Thyroid gland (tissue), 4 donors: ENCODE data around the gene PALS1. TPM values are rescaled to one million over a fixed set of nuclear protein-coding genes. Genes with fewer than 3 reads are reported as not detected.

Experiments used
- DNase-seq, 2 donors: peaks; one replicate each; pipeline ENCODE4 v3.0.0-alpha.2; 2019
- H3K27ac ChIP-seq, 3 donors: fragments of 200-600 bp; sonication (generic); 1 replicate in 2 of 3; 2 replicates in 1 of 3; pipeline ENCODE4 v1.5.1; 2016 to 2019; ENCODE audit warnings: mild to moderate bottlenecking in 1 of 3, moderate library complexity in 1 of 3
- H3K27me3 ChIP-seq: fragments of 200-600 bp; sonication (generic); one replicate; pipeline ENCODE4 v1.5.1; 2019
- H3K36me3 ChIP-seq, 2 donors: fragments of 200-600 bp; sonication (generic); one replicate each; pipeline ENCODE4 v1.5.1; 2016 to 2019
- H3K4me1 ChIP-seq, 2 donors: fragments of 200-600 bp; sonication (generic); one replicate each; pipeline ENCODE4 v1.5.1; 2017 to 2019
- H3K4me3 ChIP-seq, 3 donors: fragments of 200-600 bp; sonication (generic); replicated peaks in 1 of 3; 1 replicate in 2 of 3; 2 replicates in 1 of 3; pipeline ENCODE4 v1.5.1; 2016; ENCODE audit warnings: mild to moderate bottlenecking in 1 of 3
- H3K9me3 ChIP-seq: fragments of 200-600 bp; sonication (generic); one replicate; pipeline ENCODE4 v1.5.1; 2017
- POLR2A ChIP-seq, 2 donors: fragments of 450-650 bp; IDR thresholded peaks; one replicate each; pipeline ENCODE4 v1.6.1; 2017; ENCODE audit warnings: antibody characterized with exemption in 2 of 2, mild to moderate bottlenecking in 2 of 2, moderate library complexity in 1 of 2
- WGBS, 2 donors: methylation state at CpG; one replicate each; pipeline ENCODE4 v1.1.5; 2017; 5-methylcytosine and 5-hydroxymethylcytosine counted together
- intact Hi-C: fragments of 100-400 bp; cut with DNase I; formaldehyde crosslinking; loops from one replicate; pipeline ENCODE4 v1.15.1; 2023
- total RNA-seq, 4 donors: library from RNA; depleted of rRNA; stranded (reverse); fragments of >200 nt; gene quantifications; one replicate each; pipeline ENCODE4 v1.2.3, GENCODE V29; 2016
- TF ChIP-seq, protein P1 (sequence below), 6 experiments: fragments of 200-600 bp in 3 of 6; fragments of 450-650 bp in 3 of 6; sonication (generic) in 3 of 6; IDR thresholded peaks; one replicate each; pipeline ENCODE4 v1.5.1; 2016 to 2019; ENCODE audit warnings: antibody characterized with exemption in 6 of 6, mild to moderate bottlenecking in 2 of 6, inconsistent platforms in 1 of 6, moderate library complexity in 1 of 6

The PALS1 gene
- total RNA-seq, 4 donors from 2014 or later: 62.6 to 88.4 (median 77.5) TPM

DNA sequence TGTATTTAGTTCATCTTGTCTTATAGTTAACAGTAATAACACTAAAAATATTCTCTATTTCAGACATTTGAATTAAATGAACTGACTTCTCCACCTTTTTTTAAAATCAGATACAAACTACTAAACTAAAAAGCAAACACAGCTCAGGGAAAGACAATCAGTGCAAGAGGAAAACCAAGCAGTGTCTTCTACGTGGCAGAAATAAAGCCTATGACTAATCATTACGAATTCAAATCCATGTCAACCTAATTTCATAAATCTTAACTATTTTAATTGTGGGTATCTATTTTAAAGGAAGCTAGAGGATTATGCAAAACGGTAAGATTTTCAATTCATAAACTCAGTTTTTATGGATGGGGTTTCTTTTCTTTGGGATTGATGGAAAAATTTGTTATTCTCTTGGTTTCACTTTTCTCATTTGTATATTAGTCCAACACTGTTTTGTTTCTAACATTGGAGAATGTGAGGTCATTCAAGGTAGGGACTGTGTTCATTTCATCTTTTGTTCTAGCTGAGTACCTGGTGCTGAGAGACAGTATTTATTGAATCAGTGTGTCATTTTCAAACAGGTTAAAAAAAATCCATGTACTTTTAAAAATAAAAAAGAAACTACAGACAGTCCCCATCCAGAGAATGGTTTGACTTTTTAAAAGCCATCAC lies 12.8 kb upstream of the PALS1 start:
- H3K4me1 ChIP-seq: peaks cover 4 to 13% of the 10 kb centered on the region in 2 donors
- no peaks in the 10 kb centered on the region for H3K27me3 ChIP-seq
- WGBS, 2 donors: 87 to 89% methylated on average over 3 of the region's 3 CpGs

DNA sequence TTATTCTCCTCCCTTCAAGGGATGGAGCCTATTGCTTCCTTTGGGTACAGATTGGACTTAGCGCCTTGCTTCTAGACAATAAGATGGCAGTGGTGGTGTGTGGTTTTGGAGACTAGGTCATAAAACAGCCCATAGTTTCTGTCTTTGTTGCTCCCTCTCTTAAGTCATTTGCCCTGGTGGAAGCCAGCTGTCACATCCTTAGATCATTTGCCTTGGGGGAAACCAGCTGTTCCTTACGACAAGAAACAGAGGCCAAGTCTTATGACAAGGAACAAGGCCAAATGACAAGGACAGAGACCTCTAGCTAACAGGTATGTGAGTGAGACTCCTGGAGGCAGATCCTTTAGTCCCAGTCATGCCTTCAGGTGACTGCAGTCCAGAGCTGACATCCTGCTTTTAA lies 9.2 kb upstream of the PALS1 start:
- 89 to 92% methylated on average over 2 of the region's 2 CpGs for WGBS, 2 donors
- TF ChIP-seq, protein P1, sequence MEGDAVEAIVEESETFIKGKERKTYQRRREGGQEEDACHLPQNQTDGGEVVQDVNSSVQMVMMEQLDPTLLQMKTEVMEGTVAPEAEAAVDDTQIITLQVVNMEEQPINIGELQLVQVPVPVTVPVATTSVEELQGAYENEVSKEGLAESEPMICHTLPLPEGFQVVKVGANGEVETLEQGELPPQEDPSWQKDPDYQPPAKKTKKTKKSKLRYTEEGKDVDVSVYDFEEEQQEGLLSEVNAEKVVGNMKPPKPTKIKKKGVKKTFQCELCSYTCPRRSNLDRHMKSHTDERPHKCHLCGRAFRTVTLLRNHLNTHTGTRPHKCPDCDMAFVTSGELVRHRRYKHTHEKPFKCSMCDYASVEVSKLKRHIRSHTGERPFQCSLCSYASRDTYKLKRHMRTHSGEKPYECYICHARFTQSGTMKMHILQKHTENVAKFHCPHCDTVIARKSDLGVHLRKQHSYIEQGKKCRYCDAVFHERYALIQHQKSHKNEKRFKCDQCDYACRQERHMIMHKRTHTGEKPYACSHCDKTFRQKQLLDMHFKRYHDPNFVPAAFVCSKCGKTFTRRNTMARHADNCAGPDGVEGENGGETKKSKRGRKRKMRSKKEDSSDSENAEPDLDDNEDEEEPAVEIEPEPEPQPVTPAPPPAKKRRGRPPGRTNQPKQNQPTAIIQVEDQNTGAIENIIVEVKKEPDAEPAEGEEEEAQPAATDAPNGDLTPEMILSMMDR (IDR thresholded peaks at IDR 0.05): no peak
- H3K27me3 ChIP-seq: no peaks in the 10 kb centered on the region
- peak overlapping the region; percentile 44 to 59 (median 51) for H3K27ac ChIP-seq
- DNase-seq: no peak
- H3K9me3 ChIP-seq: no peaks in the 10 kb centered on the region
- peaks cover 0 to 13% of the 10 kb centered on the region in 2 donors for H3K4me1 ChIP-seq
- intact Hi-C loops: loop anchor here (10.0 kb wide), 1 partner anchor 57 kb away; no protein-coding TSS in a partner anchor
- H3K36me3 ChIP-seq: no peaks in the 10 kb centered on the region
- H3K4me3 ChIP-seq: no peak overlapping the region

More for the DNA sequence above, 12.8 kb upstream of the PALS1 start:
- TF ChIP-seq, protein P1 (IDR thresholded peaks at IDR 0.05): no peak
- TF ChIP-seq POLR2A (IDR thresholded peaks at IDR 0.05): no peak
- Histone ChIP-seq H3K36me3 (no peaks in the 10 kb centered on the region), H3K4me3 (no peak overlapping the region), H3K27ac (no peak overlapping the region), H3K9me3 (no peaks in the 10 kb centered on the region)
- DNase-seq: no peak
- intact Hi-C loops: no loop called here

DNA sequence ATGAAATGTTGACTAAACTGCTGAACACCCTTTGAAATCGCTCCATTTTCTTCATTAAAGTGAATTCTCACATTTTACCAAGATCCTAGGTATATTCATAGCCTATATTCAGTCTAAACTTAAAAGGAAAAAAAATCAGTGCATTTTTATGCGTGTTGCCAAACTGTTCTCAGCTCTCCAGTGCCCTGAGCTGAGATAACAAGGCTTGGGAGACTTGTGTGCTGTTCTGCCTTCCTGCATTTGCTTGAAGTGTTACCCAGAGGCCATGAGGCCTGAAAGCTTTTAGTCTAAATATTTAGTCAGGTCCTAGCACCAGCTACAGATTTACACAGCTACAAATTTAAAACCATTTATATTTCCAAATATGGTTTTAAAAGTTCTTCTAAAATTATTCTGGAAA lies 8.6 kb upstream of the PALS1 start:
- H3K4me3 ChIP-seq: no peak overlapping the region
- DNase-seq: peak; percentile 53 to 61
- TF ChIP-seq, protein P1 (IDR thresholded peaks at IDR 0.05): no peak
- TF ChIP-seq POLR2A (IDR thresholded peaks at IDR 0.05): no peak
- peaks cover 0 to 13% of the 10 kb centered on the region in 2 donors for H3K4me1 ChIP-seq
- 52% methylated on average over 2 of the region's 2 CpGs for WGBS, 2 donors
- H3K27ac ChIP-seq: peak overlapping the region; percentile 44 to 59 (median 51)
- H3K27me3 ChIP-seq: no peaks in the 10 kb centered on the region
- H3K36me3 ChIP-seq: no peaks in the 10 kb centered on the region
- no peaks in the 10 kb centered on the region for H3K9me3 ChIP-seq
- intact Hi-C loops: loop anchor here (10.0 kb wide), 1 partner anchor 58 kb away; no protein-coding TSS in a partner anchor

DNA sequence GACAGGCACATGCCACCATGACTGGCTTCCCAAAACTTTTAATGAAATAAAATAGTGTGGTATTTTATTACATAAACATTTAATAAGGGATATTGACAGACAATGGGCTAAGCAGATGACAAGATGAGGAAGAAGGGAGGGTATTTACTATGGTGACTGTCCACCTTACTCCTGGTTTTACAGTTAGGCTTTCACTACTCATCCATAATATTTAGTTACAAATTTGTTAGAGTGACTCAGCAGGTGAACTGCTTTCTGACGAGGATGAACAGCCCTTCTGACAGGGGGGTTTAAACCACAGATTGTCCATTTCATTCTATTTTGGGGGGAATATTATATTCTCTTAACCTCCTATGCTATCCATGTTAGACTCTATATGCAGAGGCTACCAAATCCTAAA lies 3.6 kb upstream of the PALS1 start:
- no peak overlapping the region for H3K27ac ChIP-seq
- 62 to 78% methylated on average over 1 of the region's 1 CpG for WGBS, 2 donors

DNA sequence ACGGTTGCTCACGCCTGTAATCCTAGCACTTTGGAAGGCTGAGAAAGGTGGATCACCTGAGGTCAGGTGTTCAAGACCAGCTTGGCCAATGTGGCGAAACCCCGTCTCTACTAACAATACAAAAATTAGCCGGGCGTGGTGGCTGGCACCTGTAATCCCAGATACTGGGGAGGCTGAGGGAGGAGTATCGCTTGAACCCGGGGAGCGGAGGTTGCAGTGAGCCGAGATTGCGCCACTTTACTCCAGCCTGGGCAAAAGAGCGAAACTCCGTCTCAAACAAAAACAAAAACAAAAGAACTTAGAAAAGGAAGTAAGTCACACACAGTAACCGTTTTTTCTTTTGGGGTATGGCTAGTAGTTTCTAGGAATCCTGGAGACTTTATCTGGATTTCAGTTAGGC lies 1.7 kb upstream of the PALS1 start:
- no peaks in the 10 kb centered on the region for H3K36me3 ChIP-seq
- no peak for DNase-seq
- H3K4me3 ChIP-seq: no peak overlapping the region
- 91 to 95% methylated on average over 14 of the region's 14 CpGs for WGBS, 2 donors
- no peaks in the 10 kb centered on the region for H3K27me3 ChIP-seq
- H3K9me3 ChIP-seq: no peaks in the 10 kb centered on the region
- H3K27ac ChIP-seq: no peak overlapping the region
- TF ChIP-seq POLR2A (IDR thresholded peaks at IDR 0.05): no peak
- TF ChIP-seq, protein P1 (IDR thresholded peaks at IDR 0.05): no peak
- H3K4me1 ChIP-seq: peaks cover 5 to 14% of the 10 kb centered on the region in 2 donors
- intact Hi-C loops: loop anchor here (10.0 kb wide), 1 partner anchor 65 kb away; no protein-coding TSS in a partner anchor

More for the DNA sequence above, 3.6 kb upstream of the PALS1 start:
- TF ChIP-seq, protein P1 (IDR thresholded peaks at IDR 0.05): no peak
- TF ChIP-seq POLR2A (IDR thresholded peaks at IDR 0.05): no peak
- intact Hi-C loops: loop anchor here (10.0 kb wide), 1 partner anchor 63 kb away; no protein-coding TSS in a partner anchor
- H3K4me1 ChIP-seq: peaks cover 5 to 12% of the 10 kb centered on the region in 2 donors
- no peaks in the 10 kb centered on the region for H3K9me3 ChIP-seq
- H3K4me3 ChIP-seq: no peak overlapping the region
- no peak for DNase-seq
- no peaks in the 10 kb centered on the region for H3K27me3 ChIP-seq
- no peaks in the 10 kb centered on the region for H3K36me3 ChIP-seq
